Spinal cord (tissue), 10 donors: Measurements from ENCODE around the gene GRPEL1. TPM values are rescaled to one million over a fixed set of nuclear protein-coding genes. Genes with fewer than 3 reads are reported as not detected.

Experiments
- DNase-seq, 6 donors: peaks; one replicate each; pipeline versions ENCODE4 v3.0.0 to v3.0.0-alpha.2; 2013 to 2015; ENCODE audit warnings: low spot score in 6 of 6, low read depth in 4 of 6
- H3K27ac ChIP-seq: one replicate; pipeline ENCODE4 v1.5.1; 2013; ENCODE audit warnings: low read depth, low read length, control low read depth
- H3K27me3 ChIP-seq: one replicate; pipeline ENCODE4 v1.6.1; 2013; ENCODE audit warnings: low read length; ENCODE audit not compliant: control insufficient read depth, insufficient read depth
- H3K36me3 ChIP-seq: one replicate; pipeline ENCODE4 v1.6.1; 2013; ENCODE audit warnings: low read length; ENCODE audit not compliant: control insufficient read depth, insufficient read depth
- H3K4me1 ChIP-seq: one replicate; pipeline ENCODE4 v1.6.1; 2013; ENCODE audit warnings: low read length; ENCODE audit not compliant: control insufficient read depth, insufficient read depth
- H3K4me3 ChIP-seq: one replicate; pipeline ENCODE4 v1.5.1; 2013; ENCODE audit warnings: low read depth, low read length, control low read depth
- H3K9me3 ChIP-seq: one replicate; pipeline ENCODE4 v1.6.1; 2013; ENCODE audit warnings: low read length; ENCODE audit not compliant: control insufficient read depth, insufficient read depth
- WGBS: methylation state at CpG from one replicate; pipeline ENCODE4 v1.1.5; 2013; ENCODE audit warnings: missing lambda C conversion rate; ENCODE audit not compliant: insufficient coverage; 5-methylcytosine and 5-hydroxymethylcytosine counted together
- polyA plus RNA-seq, 2 donors: library from polyadenylated mRNA; unstranded; fragments of 120-200 nt; gene quantifications; one replicate each; pipeline ENCODE4 v1.2.1, GENCODE V29; 2013; ENCODE audit not compliant: insufficient read length in 2 of 2
- total RNA-seq, 2 donors: library from RNA; depleted of rRNA in 1 of 2; stranded (reverse); fragments of 120-200 nt in 1 of 2; fragments of >200 nt in 1 of 2; gene quantifications; one replicate each; pipeline versions ENCODE4 v1.2.3 to v1.2.4, GENCODE V29; 2013 to 2014
- donor health status: healthy.

GRPEL1 gene
- total and polyA plus RNA-seq, 4 donors = 15.3 to 38.2 (median 34.2) TPM

DNA sequence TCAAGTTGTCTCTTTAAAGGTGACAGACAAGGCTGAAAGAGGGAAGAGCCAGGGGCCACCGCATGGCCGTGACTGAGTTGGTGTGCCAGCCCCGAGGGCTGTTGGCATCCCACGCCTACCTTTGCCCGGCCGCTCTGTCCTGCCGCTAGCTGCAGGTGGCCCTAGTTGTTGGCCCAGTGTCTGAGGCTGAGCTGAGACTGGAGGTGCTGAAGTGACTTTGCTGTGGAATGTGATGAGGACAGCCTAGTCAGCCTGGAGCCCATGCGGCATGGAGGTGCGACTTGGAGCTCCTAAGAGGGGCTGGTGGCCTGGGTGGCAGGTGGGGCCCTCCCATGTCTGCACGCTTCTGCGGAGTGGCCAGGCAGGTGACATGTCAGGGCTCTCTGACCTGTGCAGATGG is 18.1 kb downstream of the GRPEL1 start:
- Histone ChIP-seq H3K4me3 (no peak overlapping the region), H3K9me3 (no peaks in the 10 kb centered on the region), H3K36me3 (peaks cover 78% of the 10 kb centered on the region), H3K4me1 (peaks cover 56% of the 10 kb centered on the region), H3K27me3 (no peaks in the 10 kb centered on the region), H3K27ac (no peak overlapping the region)
- WGBS = 87% methylated on average over 11 of the region's 11 CpGs
- DNase-seq = no peak

DNA sequence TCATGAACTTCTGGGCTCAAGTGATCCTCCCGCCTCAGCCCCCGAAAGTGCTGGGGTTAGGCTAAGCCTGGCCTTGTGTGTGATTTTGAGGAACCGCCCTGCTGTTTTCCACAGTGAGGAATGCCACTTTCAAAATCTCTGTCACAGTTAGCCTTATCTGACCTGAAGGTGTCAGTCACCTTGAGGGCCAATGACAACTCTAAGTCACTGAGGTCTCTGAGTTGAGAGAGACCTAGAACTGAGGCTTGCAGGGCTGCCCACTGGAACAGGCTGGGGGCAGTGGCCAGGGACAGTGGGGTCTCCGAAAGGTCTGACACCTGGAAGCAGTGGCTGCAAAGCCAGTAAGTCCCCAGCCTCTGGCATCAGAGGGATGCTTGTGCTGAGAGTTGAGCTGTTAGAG is 18.6 kb downstream of the GRPEL1 start:
- no peak overlapping the region for H3K4me3 ChIP-seq
- H3K36me3 ChIP-seq = peaks cover 73% of the 10 kb centered on the region
- no peak for DNase-seq
- no peak overlapping the region for H3K27ac ChIP-seq
- no peaks in the 10 kb centered on the region for H3K9me3 ChIP-seq
- 83% methylated on average over 3 of the region's 4 CpGs for WGBS
- peaks cover 60% of the 10 kb centered on the region for H3K4me1 ChIP-seq
- H3K27me3 ChIP-seq = no peaks in the 10 kb centered on the region

DNA sequence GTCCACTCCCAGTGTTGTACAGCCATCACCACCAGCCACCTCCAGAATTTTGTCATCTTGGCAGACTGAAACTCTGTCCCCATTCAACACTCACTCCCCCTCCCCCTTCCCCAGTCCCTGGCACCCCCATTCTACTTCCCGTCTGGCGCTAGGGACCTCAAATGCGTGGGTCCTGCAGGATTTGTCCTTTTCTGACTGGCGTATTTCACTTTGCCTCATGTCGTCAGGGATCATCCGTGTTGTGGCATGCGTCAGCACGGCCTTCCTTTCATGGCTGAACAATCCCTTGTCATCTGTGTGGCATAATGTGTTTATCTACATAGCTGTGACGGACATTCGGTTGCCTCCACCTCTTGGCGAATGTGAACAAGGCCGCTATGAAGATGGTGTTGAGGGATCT is 19.2 kb downstream of the GRPEL1 start:
- Histone ChIP-seq H3K36me3 (peaks cover 70% of the 10 kb centered on the region), H3K4me3 (no peak overlapping the region), H3K9me3 (no peaks in the 10 kb centered on the region), H3K27ac (no peak overlapping the region), H3K27me3 (no peaks in the 10 kb centered on the region), H3K4me1 (peaks cover 65% of the 10 kb centered on the region)
- 93% methylated on average over 11 of the region's 12 CpGs for WGBS
- DNase-seq = no peak

DNA sequence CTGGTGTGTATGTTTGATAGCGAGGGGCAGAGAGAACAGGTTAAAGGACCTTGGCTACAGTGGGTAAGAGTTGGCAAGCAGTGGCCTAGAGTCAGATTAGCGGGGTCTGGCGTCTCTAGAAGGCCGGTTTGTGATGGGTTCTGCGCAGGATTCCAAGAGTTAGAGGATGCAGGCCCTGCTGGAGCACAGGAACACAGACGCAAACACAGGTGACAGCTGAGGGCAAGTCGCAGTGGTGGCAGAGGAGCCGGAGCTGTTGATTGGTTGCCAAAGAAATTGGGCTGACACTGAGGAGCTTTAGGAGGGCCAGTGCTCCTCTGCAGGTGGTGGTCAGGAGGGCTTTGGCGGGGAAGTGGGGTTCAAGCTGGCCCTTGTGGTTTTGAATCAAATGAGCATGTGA is 20.9 kb downstream of the GRPEL1 start:
- Histone ChIP-seq H3K4me3 (no peak overlapping the region), H3K27ac (no peak overlapping the region), H3K9me3 (no peaks in the 10 kb centered on the region), H3K27me3 (no peaks in the 10 kb centered on the region), H3K36me3 (peaks cover 56% of the 10 kb centered on the region), H3K4me1 (peaks cover 52% of the 10 kb centered on the region)
- 93% methylated on average over 9 of the region's 9 CpGs for WGBS
- no peak for DNase-seq

DNA sequence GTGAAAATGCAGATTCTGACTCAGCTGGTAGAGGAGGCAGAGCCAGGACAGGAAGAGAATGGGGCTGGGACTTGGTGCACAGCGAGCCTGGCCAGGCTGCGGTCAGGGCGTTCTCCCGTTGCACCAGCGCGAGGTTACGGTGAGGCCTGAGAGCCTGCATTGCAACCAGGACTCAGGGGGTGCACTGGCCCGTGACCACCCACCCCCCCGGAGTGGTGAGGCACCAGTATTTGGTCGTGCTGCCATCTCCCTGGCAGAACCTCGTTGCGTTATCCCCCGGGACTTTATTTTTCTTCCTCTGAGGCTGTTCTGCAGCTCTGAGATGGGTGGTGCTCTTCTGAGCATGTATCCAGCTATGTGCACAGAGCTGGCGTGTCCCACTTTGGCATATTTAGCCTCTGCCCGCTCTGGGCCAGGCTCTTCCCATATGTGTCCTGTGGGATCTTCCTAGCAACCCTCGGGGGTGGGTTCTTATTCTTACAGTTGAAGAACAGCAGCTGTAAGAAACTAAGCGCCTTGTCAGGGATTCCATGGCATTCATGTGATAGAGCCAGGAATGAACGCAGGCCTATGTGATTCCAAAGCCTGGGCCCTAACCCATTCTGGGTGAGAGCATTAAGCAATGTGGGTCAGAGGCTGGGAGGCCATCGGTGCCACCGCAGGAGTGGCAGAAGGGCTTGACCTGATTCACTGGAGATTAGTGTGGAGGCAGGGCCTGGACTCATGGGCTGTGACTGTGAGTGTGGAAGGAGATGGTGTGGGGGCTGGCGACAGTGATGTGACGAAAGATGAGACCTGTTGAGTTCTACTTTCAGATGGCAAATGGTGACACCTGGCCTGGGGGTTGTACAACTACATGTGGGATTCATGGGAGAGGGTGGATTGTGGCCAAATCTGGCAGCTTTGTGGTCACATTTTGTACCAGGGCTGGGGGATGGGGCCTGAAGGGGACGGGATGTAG is 21.6 kb downstream of the GRPEL1 start:
- no peak overlapping the region for H3K4me3 ChIP-seq
- 88% methylated on average over 22 of the region's 23 CpGs for WGBS
- no peak overlapping the region for H3K27ac ChIP-seq
- no peaks in the 10 kb centered on the region for H3K9me3 ChIP-seq
- no peaks in the 10 kb centered on the region for H3K27me3 ChIP-seq
- H3K36me3 ChIP-seq = peaks cover 49% of the 10 kb centered on the region
- DNase-seq = no peak
- peaks cover 55% of the 10 kb centered on the region for H3K4me1 ChIP-seq

DNA sequence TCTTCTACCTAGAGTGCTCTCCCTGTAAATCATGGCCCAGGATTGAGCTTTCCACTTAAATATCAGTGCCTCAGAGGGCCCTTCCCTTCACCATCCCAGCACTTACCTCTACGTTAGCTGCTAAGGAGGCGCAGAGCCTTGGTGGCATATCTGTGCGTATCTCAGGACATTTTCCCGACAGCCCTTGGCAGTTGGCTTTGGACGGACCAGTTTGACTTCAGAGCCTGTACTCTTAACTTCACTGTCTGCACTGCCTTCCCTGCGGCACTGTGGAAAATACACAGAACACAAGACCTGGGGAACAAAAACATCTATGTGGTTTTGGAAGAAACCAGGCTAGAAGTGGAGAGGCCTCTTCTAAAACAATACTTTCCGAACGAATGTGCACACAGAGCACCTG is 22.3 kb downstream of the GRPEL1 start:
- Histone ChIP-seq H3K9me3 (no peaks in the 10 kb centered on the region), H3K4me1 (peaks cover 54% of the 10 kb centered on the region), H3K27me3 (no peaks in the 10 kb centered on the region), H3K4me3 (no peak overlapping the region), H3K27ac (no peak overlapping the region), H3K36me3 (peaks cover 43% of the 10 kb centered on the region)
- DNase-seq = no peak
- WGBS = 82% methylated on average over 8 of the region's 8 CpGs

DNA sequence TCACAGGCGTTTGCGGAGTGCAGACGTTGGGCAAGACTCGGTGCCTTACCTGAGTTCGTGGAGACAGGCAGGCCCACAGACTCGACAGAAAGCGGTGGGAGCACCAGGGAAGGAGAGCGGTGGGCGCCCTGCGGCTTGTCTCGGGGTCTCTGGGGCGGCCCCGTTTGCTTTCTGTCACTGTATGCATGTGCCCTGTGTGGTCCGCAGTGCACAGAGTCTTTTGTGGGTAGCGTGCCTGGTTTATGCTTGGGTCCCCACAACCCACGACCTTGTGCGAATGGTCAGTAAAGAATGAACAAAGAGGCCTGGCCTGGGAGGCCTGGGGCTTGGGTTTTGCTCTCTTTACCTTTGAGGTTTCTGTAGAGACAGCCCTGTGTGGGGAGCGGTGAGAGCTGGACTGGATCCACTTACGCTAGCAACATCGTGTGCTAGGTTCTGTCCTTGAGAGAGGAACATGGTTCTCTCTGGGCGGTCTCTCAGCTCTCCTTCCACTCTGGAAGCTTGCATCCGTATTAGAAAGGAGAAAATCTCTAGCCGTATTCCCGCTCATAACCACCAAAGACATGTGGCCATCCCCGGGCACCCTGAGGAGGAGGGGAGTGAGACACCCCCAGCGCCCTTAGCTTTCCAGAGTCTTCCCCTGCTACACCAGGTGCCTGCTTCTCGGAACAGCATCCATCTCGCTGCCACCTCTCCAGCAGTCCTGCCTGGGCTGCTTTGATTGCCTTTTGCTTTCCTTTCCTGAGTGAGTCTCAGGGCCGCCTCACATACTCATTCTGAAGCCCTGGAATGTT is 23.5 kb downstream of the GRPEL1 start:
- peaks cover 31% of the 10 kb centered on the region for H3K36me3 ChIP-seq
- H3K27me3 ChIP-seq = no peaks in the 10 kb centered on the region
- WGBS = 13% methylated on average over 22 of the region's 29 CpGs
- peak overlapping the region; percentile 69 for H3K27ac ChIP-seq
- H3K4me1 ChIP-seq = peaks cover 54% of the 10 kb centered on the region
- peak overlapping the region; percentile 85 for H3K4me3 ChIP-seq
- DNase-seq = peak in 2 of 6 donors; percentile 5 to 26
- no peaks in the 10 kb centered on the region for H3K9me3 ChIP-seq

DNA sequence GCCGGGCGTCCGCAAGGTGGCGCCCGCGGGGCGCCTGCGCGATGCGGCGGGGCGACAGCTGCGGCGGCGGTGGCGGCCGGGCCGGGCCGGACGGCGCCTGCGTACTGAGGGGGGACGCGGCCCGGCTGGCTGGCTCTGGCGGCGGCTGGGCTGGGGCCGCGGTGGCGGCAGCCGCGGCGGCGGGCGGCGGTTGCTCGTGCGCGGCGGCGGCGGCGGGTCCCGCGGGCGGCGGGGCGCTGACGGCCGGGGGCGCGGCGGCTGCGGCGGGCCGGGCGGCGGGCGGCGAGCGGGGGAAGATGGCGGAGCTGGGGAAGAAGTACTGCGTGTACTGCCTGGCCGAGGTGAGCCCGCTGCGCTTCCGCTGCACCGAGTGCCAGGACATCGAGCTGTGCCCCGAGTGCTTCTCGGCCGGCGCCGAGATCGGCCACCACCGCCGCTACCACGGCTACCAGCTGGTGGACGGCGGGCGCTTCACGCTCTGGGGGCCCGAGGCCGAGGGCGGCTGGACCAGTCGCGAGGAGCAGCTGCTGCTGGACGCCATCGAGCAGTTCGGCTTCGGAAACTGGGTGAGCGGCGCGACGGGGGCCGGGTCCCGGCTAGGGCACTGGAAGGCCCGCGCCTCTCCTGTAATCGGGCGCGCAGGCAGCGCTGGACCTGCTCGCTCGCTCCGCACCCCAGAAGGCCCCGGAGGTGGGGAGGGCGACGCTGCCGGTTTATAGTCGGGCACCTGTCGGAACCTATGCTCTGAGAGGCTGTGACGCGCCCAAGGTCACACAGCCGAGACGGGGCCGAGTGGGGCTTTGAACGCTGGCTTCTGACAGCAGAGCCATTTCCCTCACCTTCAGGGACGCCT is 24.4 kb downstream of the GRPEL1 start, which contains the start of gene TADA2B:
TSS of gene TADA2B (plus strand) at position 89 of the 853 bp plus-strand sequence. CDS start at position 297, 208 bp downstream.
- H3K4me3 ChIP-seq = peak within 1 kb of the TSS; percentile 85
- peaks cover 54% of the 10 kb centered on the region for H3K4me1 ChIP-seq
- peak within 1 kb of the TSS; percentile 85 for H3K27ac ChIP-seq
- peak in 2 of 6 donors; percentile 53 to 60 for DNase-seq
- H3K36me3 ChIP-seq = peaks cover 29% of the 10 kb centered on the region
- no peaks in the 10 kb centered on the region for H3K9me3 ChIP-seq
- WGBS = under 1% methylated on average over 112 of the region's 119 CpGs
- H3K27me3 ChIP-seq = no peaks in the 10 kb centered on the region
